Psoas muscle (tissue), 8 donors: ENCODE results near the gene PRIMA1. TPM values are rescaled to one million over a fixed set of nuclear protein-coding genes. Genes with fewer than 3 reads are reported as not detected.

Experiments
- ATAC-seq, 4 donors: fragments of 200-7000 bp; cut with Tn5 transposase; one replicate each; pipeline ENCODE4 v1.9.1; 2020; ENCODE audit warnings: moderate library complexity in 3 of 4, mild to moderate bottlenecking in 2 of 4
- DNase-seq, 2 donors: peaks; one replicate each; pipeline ENCODE4 v3.0.0-alpha.2; 2020
- H3K27ac ChIP-seq: fragments of 200-600 bp; one replicate; pipeline ENCODE4 v1.8.0; 2022
- H3K27me3 ChIP-seq, 3 donors: fragments of 200-600 bp in 1 of 3; one replicate each; pipeline versions ENCODE4 v1.6.1 to v1.8.0; 2013 to 2022; ENCODE audit warnings: low read length in 2 of 3, mild to moderate bottlenecking in 2 of 3, moderate library complexity in 1 of 3; ENCODE audit not compliant: insufficient read depth in 3 of 3
- H3K36me3 ChIP-seq, 2 donors: fragments of 200-600 bp in 1 of 2; one replicate each; pipeline versions ENCODE4 v1.6.1 to v1.8.0; 2013 to 2022; ENCODE audit warnings: low read depth in 1 of 2, mild to moderate bottlenecking in 1 of 2, moderate library complexity in 1 of 2; ENCODE audit not compliant: insufficient read depth in 1 of 2
- H3K4me1 ChIP-seq: fragments of 200-600 bp; one replicate; pipeline ENCODE4 v1.8.0; 2022
- H3K4me3 ChIP-seq: fragments of 200-600 bp; one replicate; pipeline ENCODE4 v1.8.0; 2022; ENCODE audit warnings: mild to moderate bottlenecking
- H3K9me3 ChIP-seq: fragments of 200-600 bp; one replicate; pipeline ENCODE4 v1.8.0; 2022
- CTCF ChIP-seq: fragments of 200-600 bp; IDR thresholded peaks from one replicate; pipeline ENCODE4 v1.8.0; 2022; ENCODE audit warnings: antibody characterized with exemption
- WGBS, 3 donors: extraction: QIAGEN DNeasy Blood & Tissue Kit; methylation state at CpG; one replicate each; pipeline versions ENCODE4 v1.1.6 to v1.1.7; 2013; 5-methylcytosine and 5-hydroxymethylcytosine counted together
- intact Hi-C, 2 donors: fragments of 100-400 bp; cut with DNase I; formaldehyde crosslinking; loops; one replicate each; pipeline versions ENCODE4 v1.11.0 to v1.14.2; 2022
- long read RNA-seq, 2 donors: library from polyadenylated mRNA; unstranded; transcript quantifications; one replicate each; pipeline ENCODE4 v2.0.0, GENCODE V29; 2021
- polyA plus RNA-seq, 3 donors: library from polyadenylated mRNA; stranded (reverse); fragments of 200-250 nt; gene quantifications; one replicate each; pipeline ENCODE4 v1.2.3, GENCODE V29; 2013
- total RNA-seq, 4 donors: library from RNA; stranded (reverse); fragmentation: NEBNext Ultra II Directional in 2 of 4; extraction: Animal tissue kit (Norgen Biotek cat#: 25700) in 2 of 4; gene quantifications; one replicate each; pipeline versions ENCODE4 v1.2.1 to v1.2.4, GENCODE V29; 2021 to 2023
- donor health status: healthy with polysubstance abuse.
- donor health status: DM: no; HTN: no; CAD: no; lungs with moderate emphysema.
- donor health status: Bipolar disorder and iron deficiency.
- donor health status: healthy.
- donor health status: DM: yes; HTN: yes; CAD: no.
- donor health status: DM: no; HTN: no; CAD: no.
- donor health status: DM: no; HTN: no; CAD: no.
- donor health status: DM: yes; HTN: yes; CAD: no.

The PRIMA1 gene
- total RNA-seq, result under 1 TPM; 0.17 to 0.77 (median 0.27) TPM
- under 1 TPM; 0.18 to 0.22 (median 0.19) TPM for polyA plus RNA-seq
- long read RNA-seq, donor 1, result 0 reads
- long read RNA-seq, donor 2, result 0 reads

- Histone ChIP-seq H3K27ac (no peak within 1 kb of the TSS), H3K27me3 (peaks cover 0 to 15% (median 0%) of the 10 kb centered on the region in 3 donors), H3K36me3 (no peaks in the 10 kb centered on the region), H3K4me1 (no peaks in the 10 kb centered on the region), H3K9me3 (no peaks in the 10 kb centered on the region), H3K4me3 (peak within 1 kb of the TSS; percentile 66)
- intact Hi-C loops, result loop anchor here (2.0 to 10.0 kb wide), 3 partner anchors 117 to 133 kb away; no protein-coding TSS in a partner anchor
- DNase-seq, result peak in 1 of 2 donors; percentile 21
- no peak for TF ChIP-seq CTCF
- 13 to 17% (median 13%) methylated on average over 20 to 24 of the region's 24 CpGs for WGBS, 3 donors
- peak in 1 of 4 donors; percentile 2 for ATAC-seq
Measured at GRCh38 chr14:93788293-93788542, at the start of gene PRIMA1. TSS of gene PRIMA1 (minus strand) at chr14:93788485. CDS start at chr14:93787718, 767 bp downstream.

GRCh38 chr14:93834699-93835371, 46.5 kb upstream of the PRIMA1 start:
- ATAC-seq (no peak), DNase-seq (no peak)
- Histone ChIP-seq H3K27ac (no peak overlapping the region), H3K4me3 (no peak overlapping the region), H3K9me3 (no peaks in the 10 kb centered on the region), H3K4me1 (no peaks in the 10 kb centered on the region), H3K27me3 (no peaks in the 10 kb centered on the region), H3K36me3 (no peaks in the 10 kb centered on the region)
- 64 to 71% (median 67%) methylated on average over 9 of the region's 9 CpGs for WGBS, 3 donors
- TF ChIP-seq CTCF, result no peak
- intact Hi-C loops, result no loop called here

- no peak for DNase-seq
- intact Hi-C loops, result no loop called here
- ATAC-seq, result no peak
Measured at GRCh38 chr14:93832665-93833064, 44.4 kb upstream of the PRIMA1 start.

GRCh38 chr14:93832081-93832480, 43.8 kb upstream of the PRIMA1 start:
- no peaks in the 10 kb centered on the region for H3K9me3 ChIP-seq
- no peak for ATAC-seq
- intact Hi-C loops, result no loop called here

More at GRCh38 chr14:93832665-93833064, 44.4 kb upstream of the PRIMA1 start:
- TF ChIP-seq CTCF, result no peak
- Histone ChIP-seq H3K9me3 (no peaks in the 10 kb centered on the region), H3K27me3 (no peaks in the 10 kb centered on the region), H3K4me1 (no peaks in the 10 kb centered on the region), H3K27ac (no peak overlapping the region), H3K36me3 (no peaks in the 10 kb centered on the region), H3K4me3 (no peak overlapping the region)
- WGBS, 3 donors, result 15 to 21% (median 16%) methylated on average over 3 of the region's 3 CpGs

More at GRCh38 chr14:93832081-93832480, 43.8 kb upstream of the PRIMA1 start:
- no peak for TF ChIP-seq CTCF
- no peaks in the 10 kb centered on the region for H3K36me3 ChIP-seq
- H3K4me3 ChIP-seq, result no peak overlapping the region
- no peak for DNase-seq
- WGBS, 3 donors, result 43 to 57% (median 51%) methylated on average over 3 of the region's 3 CpGs
- no peak overlapping the region for H3K27ac ChIP-seq
- H3K27me3 ChIP-seq, result no peaks in the 10 kb centered on the region
- no peaks in the 10 kb centered on the region for H3K4me1 ChIP-seq
